GM12878 (cell line): ENCODE measurements around the gene FRMD5. TPM values are rescaled to one million over a fixed set of nuclear protein-coding genes. Genes with fewer than 3 reads are reported as not detected.
A peak's percentile ranks its signal among the peaks of the same experiment; 100 is the strongest.

Experiments
- ATAC-seq: fragments of 200-7000 bp; cut with Tn5 transposase; 3 replicates; pipeline ENCODE4 v1.9.1; 2020; ENCODE audit warnings: mild to moderate bottlenecking, moderate library complexity
- BruUV-seq: library from RNA; stranded (reverse); fragments of 400-500 nt; replicated peaks from 2 replicates; lab custom pipeline; 2021; lab: Mats Ljungman, UMichigan
- CTCF ChIA-PET: fragments of 300-600 bp; sonication (Branson Sonifier 250); formaldehyde crosslinking; extraction: SDS; loops from one replicate; lab custom pipeline; 2021; ENCODE audit warnings: inconsistent platforms; lab: Yijun Ruan, JAX
- POLR2A ChIA-PET: fragments of 350-600 bp; formaldehyde crosslinking; extraction: SDS; loops from one replicate; lab custom pipeline; 2021; ENCODE audit warnings: inconsistent platforms; lab: Charles Lee
- RAD21 ChIA-PET: fragments of 300-600 bp; sonication (Branson Sonifier 250); formaldehyde crosslinking; loops from one replicate; lab custom pipeline; 2023; ENCODE audit warnings: antibody characterized with exemption; ENCODE audit not compliant: unreplicated experiment; lab: Charles Lee
- SMC1A ChIA-PET: fragments of 300-600 bp; sonication (Branson Sonifier 250); formaldehyde crosslinking; loops from one replicate; lab custom pipeline; 2023; ENCODE audit not compliant: unreplicated experiment, uncharacterized antibody; lab: Charles Lee
- DNase-seq: peaks from one replicate; pipeline ENCODE4 v3.0.0-alpha.2; 2011; ENCODE audit warnings: low read depth, low spot score
- FAIRE-seq: peaks from 3 replicates; lab custom pipeline; 2011; peaks lifted over from hg19 to GRCh38; lab: Jason Lieb, UNC
- H2AFZ ChIP-seq: 2 replicates; pipeline ENCODE4 v1.6.0; 2011; ENCODE audit warnings: low read depth, low read length, control low read depth; ENCODE audit not compliant: control insufficient read depth
- H3K27ac ChIP-seq: 2 replicates; pipeline ENCODE4 v1.5.1; 2011; ENCODE audit warnings: control low read depth; ENCODE audit not compliant: control insufficient read depth, insufficient read depth
- H3K27me3 ChIP-seq, 2 experiments: replicated peaks in 1 of 2; 2 replicates each; pipeline versions ENCODE4 v1.6.0 to v1.6.1; 2011; ENCODE audit warnings: low read length in 1 of 2; ENCODE audit not compliant: control insufficient read depth in 2 of 2, insufficient read depth in 2 of 2
- H3K36me3 ChIP-seq, 2 experiments: 2 replicates each; pipeline ENCODE4 v1.5.1; 2011; ENCODE audit warnings: low read length in 1 of 2; ENCODE audit not compliant: control insufficient read depth in 2 of 2, insufficient read depth in 2 of 2
- H3K4me1 ChIP-seq: 2 replicates; pipeline ENCODE4 v1.6.1; 2011; ENCODE audit warnings: mild to moderate bottlenecking, low read length, moderate library complexity, mixed read lengths; ENCODE audit not compliant: control insufficient read depth, insufficient read depth
- H3K4me2 ChIP-seq: 2 replicates; pipeline ENCODE4 v1.6.0; 2011; ENCODE audit warnings: control low read depth; ENCODE audit not compliant: control insufficient read depth, insufficient read depth
- H3K4me3 ChIP-seq: fragments of 200-600 bp; sonication (generic); 2 replicates; pipeline ENCODE4 v1.5.1; 2016
- H3K79me2 ChIP-seq: 2 replicates; pipeline ENCODE4 v1.6.0; 2011; ENCODE audit warnings: low read length; ENCODE audit not compliant: control insufficient read depth, insufficient read depth
- H3K9ac ChIP-seq: 2 replicates; pipeline ENCODE4 v1.8.0; 2011; ENCODE audit warnings: low read length, control low read depth, mixed read lengths; ENCODE audit not compliant: control insufficient read depth, insufficient read depth
- H3K9me3 ChIP-seq: replicated peaks from 3 replicates; pipeline ENCODE4 v1.5.1; 2011; ENCODE audit warnings: mild to moderate bottlenecking, low read length; ENCODE audit not compliant: control insufficient read depth, insufficient read depth
- H4K20me1 ChIP-seq: 2 replicates; pipeline ENCODE4 v1.6.0; 2011; ENCODE audit not compliant: control insufficient read depth, insufficient read depth
- CHD1 ChIP-seq: IDR thresholded peaks from 2 replicates; pipeline ENCODE4 v1.6.1; 2012; ENCODE audit warnings: low read depth, low read length, improper control_type of control experiment
- EP300 ChIP-seq, 2 experiments: fragments of 150-350 bp in 1 of 2; IDR thresholded peaks; 2 replicates each; pipeline ENCODE4 v1.6.1; 2011 to 2012; ENCODE audit warnings: low read depth in 2 of 2, low read length in 2 of 2, borderline replicate concordance in 1 of 2, improper control_type of control experiment in 1 of 2, inconsistent platforms in 1 of 2; ENCODE audit not compliant: control insufficient read depth in 1 of 2
- ESRRA ChIP-seq: IDR thresholded peaks from 2 replicates; pipeline ENCODE4 v1.6.1; 2012; ENCODE audit warnings: mild to moderate bottlenecking, low read length, improper control_type of control experiment
- HDAC2 ChIP-seq: fragments of 200-600 bp; sonication (generic); IDR thresholded peaks from 2 replicates; pipeline ENCODE4 v1.6.1; 2017
- HDAC6 ChIP-seq: fragments of 200-600 bp; sonication (generic); IDR thresholded peaks from one replicate; pipeline ENCODE4 v1.8.0; 2017; ENCODE audit warnings: antibody characterized with exemption; ENCODE audit not compliant: unreplicated experiment
- HDGF ChIP-seq: fragments of 450-650 bp; IDR thresholded peaks from 2 replicates; pipeline ENCODE4 v1.6.1; 2016; ENCODE audit warnings: antibody characterized with exemption
- LARP7 ChIP-seq: fragments of 450-650 bp; IDR thresholded peaks from 2 replicates; pipeline ENCODE4 v1.6.1; 2017; ENCODE audit warnings: mild to moderate bottlenecking
- NFXL1 ChIP-seq: fragments of 450-650 bp; IDR thresholded peaks from 2 replicates; pipeline ENCODE4 v1.6.1; 2017; ENCODE audit warnings: antibody characterized with exemption, mild to moderate bottlenecking, borderline replicate concordance
- NR2C2 ChIP-seq: IDR thresholded peaks from 2 replicates; pipeline ENCODE4 v1.6.1; 2011; ENCODE audit warnings: borderline replicate concordance, low read depth; ENCODE audit not compliant: control insufficient read depth, insufficient read length
- POLR2A ChIP-seq: IDR thresholded peaks from 2 replicates; pipeline ENCODE4 v1.6.1; 2011; ENCODE audit warnings: low read depth, mild to moderate bottlenecking, low read length
- RB1 ChIP-seq: fragments of 450-650 bp; formaldehyde crosslinking; IDR thresholded peaks from 2 replicates; pipeline ENCODE4 v1.6.1; 2017; ENCODE audit warnings: mild to moderate bottlenecking, borderline replicate concordance
- SIN3A ChIP-seq: IDR thresholded peaks from 2 replicates; pipeline ENCODE4 v1.6.1; 2012; ENCODE audit warnings: low read depth, low read length, improper control_type of control experiment
- SMARCA5 ChIP-seq: fragments of 450-650 bp; IDR thresholded peaks from 2 replicates; pipeline ENCODE4 v1.6.1; 2017; ENCODE audit warnings: mild to moderate bottlenecking
- SUPT20H ChIP-seq: IDR thresholded peaks from 2 replicates; pipeline ENCODE4 v1.6.1; 2011; ENCODE audit warnings: low read depth, mild to moderate bottlenecking, low read length, moderate library complexity, borderline replicate concordance; ENCODE audit not compliant: control insufficient read depth
- SUZ12 ChIP-seq: fragments of 200-600 bp; sonication (generic); IDR thresholded peaks from one replicate; pipeline ENCODE4 v1.6.1; 2018; ENCODE audit warnings: antibody characterized with exemption, mild to moderate bottlenecking; ENCODE audit not compliant: unreplicated experiment
- WGBS: methylation state at CpG from one replicate; pipeline ENCODE4 v1.1.6; 2016; ENCODE audit warnings: low lambda C conversion rate; ENCODE audit not compliant: insufficient replicate concordance, insufficient coverage; ENCODE audit errors: missing lambda C conversion rate; 5-methylcytosine and 5-hydroxymethylcytosine counted together
- in situ Hi-C: fragments of 300-500 bp; cut with MboI; formaldehyde crosslinking; loops from 9 replicates; pipeline ENCODE4 v1.14.3; 2018; ENCODE audit warnings: mixed read lengths
- intact Hi-C: fragments of 100-400 bp; cut with micrococcal nuclease; formaldehyde crosslinking; loops from one replicate; pipeline ENCODE4 v1.14.2; 2022; ENCODE audit not compliant: unreplicated experiment
- polyA plus RNA-seq, 11 experiments: library from polyadenylated mRNA; depleted of rRNA in 4 of 11; unstranded in 6 of 11; stranded (reverse) in 5 of 11; fragments of >200 nt; fragmentation: Nextera tagmentation in 4 of 11; fragmentation: Illumina TruSeq in 1 of 11; extraction: Ambion mirVana in 4 of 11; extraction: Trizol in 1 of 11; gene quantifications; 1 replicate in 1 of 11; 2 replicates in 10 of 11; pipeline versions ENCODE4 v1.2.1 to v1.2.3, GENCODE V29; 2011 to 2016; ENCODE audit warnings: inconsistent platforms in 2 of 11, missing spikeins in 2 of 11, low read depth in 1 of 11
- total RNA-seq, 4 experiments: library from RNA; depleted of rRNA in 3 of 4; stranded (reverse); fragments of >200 nt in 3 of 4; fragmentation: Illumina TruSeq in 1 of 4; extraction: Trizol in 1 of 4; gene quantifications; 2 replicates each; pipeline versions ENCODE4 v1.2.1 to v1.2.3, GENCODE V29; 2013 to 2021
- TF ChIP-seq, protein P1 (sequence below): fragments of 450-650 bp; IDR thresholded peaks from 2 replicates; pipeline ENCODE4 v1.6.1; 2017; ENCODE audit warnings: antibody characterized with exemption, mild to moderate bottlenecking, moderate library complexity
- TF ChIP-seq, protein P2 (sequence below): fragments of 450-650 bp; conservative IDR thresholded peaks from 2 replicates; pipeline ENCODE4 v1.6.1; 2017; ENCODE audit warnings: mild to moderate bottlenecking, moderate library complexity

FRMD5 gene
- total and polyA plus RNA-seq, 10 of the 15 experiments (the other 5 are each of a cell fraction or from before 2014, with no cell fraction given): 0.26 to 6.4 (median 0.68) TPM; not detected in 1

DNA sequence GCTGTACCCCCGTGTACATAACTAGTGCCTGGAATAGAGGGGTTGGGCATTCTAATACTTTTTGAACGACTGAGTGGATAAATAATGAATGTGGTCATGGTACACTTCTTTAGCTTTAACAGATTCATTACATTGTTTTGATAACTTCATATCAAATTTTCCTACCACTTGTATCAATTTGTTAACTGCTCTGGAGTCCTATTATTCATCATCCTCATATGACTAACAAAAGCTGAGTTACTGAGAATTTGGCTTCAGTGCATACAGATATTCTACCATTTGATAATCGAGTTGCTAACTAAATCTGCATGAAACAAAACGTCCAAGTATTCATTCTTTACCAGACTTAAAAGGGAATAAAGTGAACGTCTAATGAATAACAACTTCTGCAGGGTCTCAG is 31.7 kb downstream of the FRMD5 start:
- ChIA-PET SMC1A (no interaction called here), CTCF (no interaction called here), RAD21 (no interaction called here), POLR2A (no interaction called here)
- BruUV-seq: no TSS peak
- Histone ChIP-seq H4K20me1 (no peaks in the 10 kb centered on the region), H3K9me3 (no peaks in the 10 kb centered on the region), H3K4me3 (no peak overlapping the region), H3K4me1 (no peaks in the 10 kb centered on the region), H3K4me2 (no peak overlapping the region), H2AFZ (no peak overlapping the region), H3K36me3 (no peaks in the 10 kb centered on the region), H3K27me3 (no peaks in the 10 kb centered on the region), H3K9ac (no peak overlapping the region), H3K27ac (no peak overlapping the region), H3K79me2 (no peaks in the 10 kb centered on the region)
- FAIRE-seq (peak; percentile 27), ATAC-seq (no peak), DNase-seq (no peak)
- 3% methylated on average over 5 of the region's 5 CpGs for WGBS
- intact Hi-C loops (no loop called here), in situ Hi-C loops (no loop called here)
- TF ChIP-seq HDGF (no peak), NR2C2 (no peak), SIN3A (no peak), RB1 (no peak), SUZ12 (no peak), SMARCA5 (no peak), HDAC6 (no peak), NFXL1 (no peak), HDAC2 (no peak), CHD1 (no peak), LARP7 (no peak), EP300 (IDR thresholded peaks at IDR 0.05; ENCODE audit: borderline replicate concordance in 1 of 2, control insufficient read depth in 1 of 2, low read depth in 2 of 2, low read length in 2 of 2) (no peak), POLR2A (no peak), ESRRA (no peak), SUPT20H (no peak)
- TF ChIP-seq, protein P1, sequence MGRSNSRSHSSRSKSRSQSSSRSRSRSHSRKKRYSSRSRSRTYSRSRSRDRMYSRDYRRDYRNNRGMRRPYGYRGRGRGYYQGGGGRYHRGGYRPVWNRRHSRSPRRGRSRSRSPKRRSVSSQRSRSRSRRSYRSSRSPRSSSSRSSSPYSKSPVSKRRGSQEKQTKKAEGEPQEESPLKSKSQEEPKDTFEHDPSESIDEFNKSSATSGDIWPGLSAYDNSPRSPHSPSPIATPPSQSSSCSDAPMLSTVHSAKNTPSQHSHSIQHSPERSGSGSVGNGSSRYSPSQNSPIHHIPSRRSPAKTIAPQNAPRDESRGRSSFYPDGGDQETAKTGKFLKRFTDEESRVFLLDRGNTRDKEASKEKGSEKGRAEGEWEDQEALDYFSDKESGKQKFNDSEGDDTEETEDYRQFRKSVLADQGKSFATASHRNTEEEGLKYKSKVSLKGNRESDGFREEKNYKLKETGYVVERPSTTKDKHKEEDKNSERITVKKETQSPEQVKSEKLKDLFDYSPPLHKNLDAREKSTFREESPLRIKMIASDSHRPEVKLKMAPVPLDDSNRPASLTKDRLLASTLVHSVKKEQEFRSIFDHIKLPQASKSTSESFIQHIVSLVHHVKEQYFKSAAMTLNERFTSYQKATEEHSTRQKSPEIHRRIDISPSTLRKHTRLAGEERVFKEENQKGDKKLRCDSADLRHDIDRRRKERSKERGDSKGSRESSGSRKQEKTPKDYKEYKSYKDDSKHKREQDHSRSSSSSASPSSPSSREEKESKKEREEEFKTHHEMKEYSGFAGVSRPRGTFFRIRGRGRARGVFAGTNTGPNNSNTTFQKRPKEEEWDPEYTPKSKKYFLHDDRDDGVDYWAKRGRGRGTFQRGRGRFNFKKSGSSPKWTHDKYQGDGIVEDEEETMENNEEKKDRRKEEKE: no peak
- TF ChIP-seq, protein P2, sequence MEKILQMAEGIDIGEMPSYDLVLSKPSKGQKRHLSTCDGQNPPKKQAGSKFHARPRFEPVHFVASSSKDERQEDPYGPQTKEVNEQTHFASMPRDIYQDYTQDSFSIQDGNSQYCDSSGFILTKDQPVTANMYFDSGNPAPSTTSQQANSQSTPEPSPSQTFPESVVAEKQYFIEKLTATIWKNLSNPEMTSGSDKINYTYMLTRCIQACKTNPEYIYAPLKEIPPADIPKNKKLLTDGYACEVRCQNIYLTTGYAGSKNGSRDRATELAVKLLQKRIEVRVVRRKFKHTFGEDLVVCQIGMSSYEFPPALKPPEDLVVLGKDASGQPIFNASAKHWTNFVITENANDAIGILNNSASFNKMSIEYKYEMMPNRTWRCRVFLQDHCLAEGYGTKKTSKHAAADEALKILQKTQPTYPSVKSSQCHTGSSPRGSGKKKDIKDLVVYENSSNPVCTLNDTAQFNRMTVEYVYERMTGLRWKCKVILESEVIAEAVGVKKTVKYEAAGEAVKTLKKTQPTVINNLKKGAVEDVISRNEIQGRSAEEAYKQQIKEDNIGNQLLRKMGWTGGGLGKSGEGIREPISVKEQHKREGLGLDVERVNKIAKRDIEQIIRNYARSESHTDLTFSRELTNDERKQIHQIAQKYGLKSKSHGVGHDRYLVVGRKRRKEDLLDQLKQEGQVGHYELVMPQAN: no peak
